Activated CD8-positive, alpha-beta memory T cell treated with anti-CD3 and anti-CD28 coated beads for 36 hours (primary cell): ENCODE measurements around the gene B3GLCT. TPM values are rescaled to one million over a fixed set of nuclear protein-coding genes. Genes with fewer than 3 reads are reported as not detected.

Source experiments
- CTCF ChIA-PET: fragments of 350-600 bp; sonication (Branson Sonifier 250); formaldehyde crosslinking; loops from one replicate; lab custom pipeline; 2021; ENCODE audit warnings: antibody characterized with exemption; lab: Charles Lee
- POLR2A ChIA-PET: fragments of 350-600 bp; sonication (Branson Sonifier 250); formaldehyde crosslinking; loops from one replicate; lab custom pipeline; 2021; ENCODE audit warnings: antibody characterized with exemption; lab: Charles Lee
- total RNA-seq, 2 experiments: library from RNA; stranded (reverse); gene quantifications; one replicate each; pipeline ENCODE4 v1.2.3, GENCODE V29; 2021

B3GLCT gene
- total RNA-seq, 2 experiments from 2014 or later, result 4.5 to 5.1 TPM

- ChIA-PET CTCF (no interaction called here), POLR2A (no interaction called here)
These were observed 172.7 kb downstream of the B3GLCT start for GRCh38 chr13:31372454-31372853.

GRCh38 chr13:31374682-31375081, 174.9 kb downstream of the B3GLCT start:
- ChIA-PET POLR2A (no interaction called here), CTCF (no interaction called here)

- ChIA-PET CTCF (interaction anchor here (1.4 kb wide), 1 partner anchor 26 kb away, joined by 4 read pairs; no protein-coding TSS in a partner anchor), POLR2A (no interaction called here)
These were observed 178.2 kb downstream of the B3GLCT start for GRCh38 chr13:31377946-31378345.

GRCh38 chr13:31380715-31381114, 180.9 kb downstream of the B3GLCT start:
- ChIA-PET POLR2A (no interaction called here), CTCF (no interaction called here)

Other genes starting within 250 kb of the B3GLCT start
- 100 to 1,000 TPM; 315 to 316 TPM for gene HSPH1, start 38.1 kb upstream of the B3GLCT start, total RNA-seq